ENCODE results near the gene AGRN.

The AGRN gene

GRCh38 chr1:1087351-1088028 lies 67.6 kb downstream of the AGRN start:
- TF ChIP-seq, protein P1, sequence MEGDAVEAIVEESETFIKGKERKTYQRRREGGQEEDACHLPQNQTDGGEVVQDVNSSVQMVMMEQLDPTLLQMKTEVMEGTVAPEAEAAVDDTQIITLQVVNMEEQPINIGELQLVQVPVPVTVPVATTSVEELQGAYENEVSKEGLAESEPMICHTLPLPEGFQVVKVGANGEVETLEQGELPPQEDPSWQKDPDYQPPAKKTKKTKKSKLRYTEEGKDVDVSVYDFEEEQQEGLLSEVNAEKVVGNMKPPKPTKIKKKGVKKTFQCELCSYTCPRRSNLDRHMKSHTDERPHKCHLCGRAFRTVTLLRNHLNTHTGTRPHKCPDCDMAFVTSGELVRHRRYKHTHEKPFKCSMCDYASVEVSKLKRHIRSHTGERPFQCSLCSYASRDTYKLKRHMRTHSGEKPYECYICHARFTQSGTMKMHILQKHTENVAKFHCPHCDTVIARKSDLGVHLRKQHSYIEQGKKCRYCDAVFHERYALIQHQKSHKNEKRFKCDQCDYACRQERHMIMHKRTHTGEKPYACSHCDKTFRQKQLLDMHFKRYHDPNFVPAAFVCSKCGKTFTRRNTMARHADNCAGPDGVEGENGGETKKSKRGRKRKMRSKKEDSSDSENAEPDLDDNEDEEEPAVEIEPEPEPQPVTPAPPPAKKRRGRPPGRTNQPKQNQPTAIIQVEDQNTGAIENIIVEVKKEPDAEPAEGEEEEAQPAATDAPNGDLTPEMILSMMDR (IDR thresholded peaks at IDR 0.05; ENCODE audit: borderline replicate concordance, control extremely low read depth, extremely low read depth, insufficient read depth, missing control alignments), result no peak
- DNase-seq (ENCODE audit: low spot score), result no peak
- in situ Hi-C loops (cut with MboI; ENCODE audit: low sequenced_read_pairs, unreplicated experiment), result no loop called here

DNA sequence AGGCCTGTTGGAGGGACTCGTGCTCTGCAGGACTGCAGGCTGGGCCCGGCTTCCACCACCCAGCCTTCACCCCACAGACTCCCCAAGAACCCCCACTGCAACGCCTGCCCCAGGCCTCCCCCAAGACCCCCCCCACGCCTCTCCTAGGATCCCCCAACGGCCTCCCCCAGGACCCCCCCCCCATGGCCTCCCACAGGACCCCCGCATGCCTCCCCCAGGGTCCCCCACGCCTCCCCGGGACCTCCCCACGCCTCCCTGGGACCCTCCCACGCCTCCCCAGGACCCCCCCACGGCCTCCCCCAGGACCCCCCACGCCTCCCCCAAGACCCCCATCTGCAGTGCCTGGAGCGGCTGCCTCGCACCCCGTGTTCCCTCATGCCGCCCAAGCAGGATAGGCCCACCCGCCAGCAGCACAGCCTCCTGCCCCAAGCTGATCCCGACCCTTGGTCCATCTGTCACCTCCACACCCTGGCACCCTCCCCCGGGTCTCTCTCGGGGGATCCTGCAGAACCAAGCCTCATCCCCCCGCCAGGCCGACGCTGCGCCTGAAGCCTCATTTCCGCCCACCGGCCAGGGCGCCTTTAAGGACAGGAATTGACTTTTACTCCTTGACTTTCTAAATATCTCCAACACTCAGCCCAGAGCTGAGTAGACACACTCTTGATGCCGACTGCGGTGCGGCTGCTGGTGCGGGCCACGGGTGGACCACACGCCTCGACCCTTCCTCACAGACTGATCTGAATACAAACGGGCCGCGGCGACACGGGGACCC lies 68.3 kb downstream of the AGRN start:
- TF ChIP-seq, protein P1 (IDR thresholded peaks at IDR 0.05; ENCODE audit: borderline replicate concordance, control extremely low read depth, extremely low read depth, insufficient read depth, missing control alignments), result no peak
- no peak for DNase-seq (ENCODE audit: low spot score)
- in situ Hi-C loops (cut with MboI; ENCODE audit: low sequenced_read_pairs, unreplicated experiment), result no loop called here

DNA sequence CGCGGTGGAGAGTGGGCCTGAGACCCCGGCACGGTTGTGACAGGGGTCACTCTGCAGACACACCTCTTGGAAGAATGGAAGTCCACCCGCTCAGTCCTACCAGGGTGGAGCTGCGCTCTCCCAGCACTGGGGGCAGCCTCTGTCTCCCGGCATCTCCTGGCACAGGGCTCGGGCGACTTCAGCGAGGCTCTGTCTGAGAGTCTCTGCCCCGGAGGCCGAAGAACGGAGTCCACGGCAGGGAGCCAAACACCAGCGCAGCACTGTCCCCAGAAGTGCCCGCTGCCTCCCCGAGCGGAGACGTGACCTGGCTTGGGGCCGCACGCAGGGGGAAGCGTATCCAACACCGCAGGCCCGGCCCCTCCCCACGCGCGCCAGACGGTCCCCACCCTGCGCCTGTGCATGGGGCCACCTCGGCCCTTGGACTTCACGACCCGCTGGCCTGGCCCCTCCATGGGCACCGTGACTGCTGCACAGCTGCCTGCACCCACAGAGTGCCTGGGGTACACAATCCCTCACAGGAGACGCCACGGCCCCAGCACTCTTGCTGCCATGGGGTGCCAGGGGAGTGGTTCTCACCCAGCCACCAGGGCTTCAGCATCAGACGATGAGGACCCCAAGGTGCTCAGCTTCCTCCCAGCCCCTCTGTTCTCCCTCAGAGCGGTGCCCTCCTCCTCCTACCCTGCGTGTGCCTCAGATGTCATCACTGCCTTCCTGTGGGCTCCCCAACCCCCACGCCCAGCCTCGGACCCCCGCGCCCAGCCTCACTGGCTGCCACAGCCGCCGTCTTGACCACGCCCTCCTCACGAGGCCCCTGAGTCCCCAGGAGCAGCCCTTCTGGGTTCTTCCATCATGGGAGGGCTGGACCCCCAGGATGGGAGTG lies 69.1 kb downstream of the AGRN start:
- in situ Hi-C loops (cut with MboI; ENCODE audit: low sequenced_read_pairs, unreplicated experiment), result no loop called here
- TF ChIP-seq, protein P1 (IDR thresholded peaks at IDR 0.05; ENCODE audit: borderline replicate concordance, control extremely low read depth, extremely low read depth, insufficient read depth, missing control alignments), result no peak
- no peak for DNase-seq (ENCODE audit: low spot score)

DNA sequence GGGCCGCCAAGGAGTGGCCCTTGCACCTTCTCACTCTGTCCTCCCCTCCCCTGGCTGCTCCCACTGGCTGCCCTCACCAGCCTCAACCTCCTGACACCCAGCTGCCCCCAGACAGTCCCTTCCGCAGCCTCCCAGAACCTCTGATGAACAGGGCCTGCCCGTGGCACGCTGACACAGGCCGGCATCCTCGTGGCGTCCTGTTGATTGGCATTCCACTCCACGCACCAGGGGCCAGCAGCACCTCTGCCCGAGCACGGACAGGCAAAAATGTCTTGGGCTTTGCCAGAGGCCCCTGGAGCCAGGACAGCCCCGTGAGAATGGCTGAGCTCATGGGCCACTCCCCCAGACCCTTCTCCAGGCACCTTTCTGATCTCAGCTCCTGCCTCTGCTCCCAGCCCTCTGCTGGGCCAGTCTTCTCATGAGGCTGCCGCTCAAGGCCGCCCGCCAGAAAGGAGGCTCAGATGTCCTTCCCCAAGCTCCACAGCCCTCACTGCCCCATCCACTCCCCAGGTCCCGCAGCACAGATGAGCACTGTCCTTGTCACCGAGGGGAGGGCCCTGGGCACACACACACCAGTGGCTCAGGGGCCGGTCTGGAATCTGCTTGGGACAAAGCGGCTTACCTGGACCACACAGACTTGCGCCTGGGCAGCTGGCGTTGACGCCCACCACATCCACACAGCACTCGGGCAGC lies 70.0 kb downstream of the AGRN start:
- no peak for DNase-seq (ENCODE audit: low spot score)
- in situ Hi-C loops (cut with MboI; ENCODE audit: low sequenced_read_pairs, unreplicated experiment), result no loop called here
- TF ChIP-seq, protein P1 (IDR thresholded peaks at IDR 0.05; ENCODE audit: borderline replicate concordance, control extremely low read depth, extremely low read depth, insufficient read depth, missing control alignments), result no peak

- TF ChIP-seq, protein P1 (IDR thresholded peaks at IDR 0.05; ENCODE audit: borderline replicate concordance, control extremely low read depth, extremely low read depth, insufficient read depth, missing control alignments), result no peak
- in situ Hi-C loops (cut with MboI; ENCODE audit: low sequenced_read_pairs, unreplicated experiment), result no loop called here
- no peak for DNase-seq (ENCODE audit: low spot score)
These were observed 70.8 kb downstream of the AGRN start for GRCh38 chr1:1090424-1091343.

Data from GM13976 (cell line).